SK-N-MC (cell line): ENCODE data around the gene ZNF784.

ENCODE experiments used
- EZH2 ChIP-seq: fragments of 200-600 bp; sonication (generic); IDR thresholded peaks from one replicate; pipeline ENCODE4 v1.6.1; 2017; ENCODE audit warnings: antibody characterized with exemption
- FOXP2 ChIP-seq: optimal IDR thresholded peaks from 2 replicates; pipeline ENCODE3; 2011; ENCODE audit warnings: mild to moderate bottlenecking, moderate library complexity; ENCODE audit not compliant: insufficient read depth; ENCODE audit errors: extremely low read length, control extremely low read depth
- POLR2AphosphoS5 ChIP-seq: IDR thresholded peaks from 2 replicates; pipeline ENCODE4 v1.6.1; 2012; ENCODE audit warnings: mild to moderate bottlenecking, low read depth, low read length, borderline replicate concordance

- no peak for TF ChIP-seq POLR2AphosphoS5
- TF ChIP-seq EZH2 = no peak
- TF ChIP-seq FOXP2 = no peak
These were observed 25.1 kb upstream of the ZNF784 start for GRCh38 chr19:55649268-55650125.
